HT-29 (cell line): Measurements from ENCODE around the gene RSRP1. TPM values are rescaled to one million over a fixed set of nuclear protein-coding genes. Genes with fewer than 3 reads are reported as not detected.
A peak's percentile ranks its signal among the peaks of the same experiment; 100 is the strongest.
"Not testable (repeated sequence)": the region's sequence is repeated elsewhere in the genome, so short reads cannot be mapped to it uniquely, and the experiment has no call there.

Experiments
- DNase-seq: peaks from one replicate; pipeline ENCODE4 v3.0.0-alpha.2; 2015; ENCODE audit warnings: low spot score
- total RNA-seq: library from RNA; depleted of rRNA; stranded (reverse); fragments of >200 nt; shearing (Covaris generic); gene quantifications from 2 replicates; pipeline ENCODE4 v1.2.3, GENCODE V29; 2014

RSRP1 gene
- total RNA-seq, 1 experiment from 2014 or later, result 105 TPM

GRCh38 chr1:25256578-25256965 lies 9.3 kb upstream of the RSRP1 start:
- DNase-seq, result no peak

- DNase-seq, result no peak
Measured at GRCh38 chr1:25255706-25256577, 8.7 kb upstream of the RSRP1 start.

- no peak for DNase-seq
Measured at GRCh38 chr1:25253911-25254310, 6.7 kb upstream of the RSRP1 start.

GRCh38 chr1:25247829-25248754 lies 838 bp upstream of the RSRP1 start:
- no peak for DNase-seq

GRCh38 chr1:25246600-25247023 lies 642 bp downstream of the RSRP1 start:
- DNase-seq, result no peak

DNA sequence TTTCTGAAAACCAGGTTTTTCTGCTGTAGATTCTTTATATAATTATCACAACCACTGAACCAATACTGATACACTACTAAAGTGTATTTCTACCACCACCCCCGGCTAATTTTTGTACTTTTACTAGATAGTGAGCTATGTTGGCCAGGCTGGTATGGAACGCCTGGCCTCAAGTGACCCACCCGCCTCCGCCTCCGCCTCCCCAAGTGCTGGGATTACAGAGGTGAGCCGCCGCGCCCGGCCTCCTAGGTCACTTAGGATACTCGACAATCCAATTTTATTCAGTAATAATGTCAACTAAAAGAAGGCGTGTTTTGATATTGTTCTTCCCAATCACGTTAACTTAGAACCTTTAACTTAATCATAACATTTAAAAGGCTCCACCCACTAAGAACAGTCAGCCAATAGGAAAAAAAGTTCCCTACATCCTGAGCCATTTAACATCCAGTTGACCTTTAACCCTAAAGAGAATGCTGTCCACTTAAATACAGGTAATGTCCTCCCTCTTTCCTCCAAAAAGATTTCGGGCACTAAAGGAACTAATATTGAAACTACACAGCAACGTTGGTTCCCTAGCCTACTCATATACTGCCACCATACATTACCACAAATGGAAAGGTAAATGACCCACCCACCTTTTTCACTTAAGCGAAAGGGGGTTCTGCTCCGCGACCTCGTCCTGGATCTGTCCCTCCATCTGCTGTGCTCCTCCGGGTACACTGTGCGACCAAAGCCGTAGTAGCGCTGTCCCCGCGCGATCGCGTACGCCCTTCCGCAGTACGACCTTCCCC lies 1.2 kb downstream of the RSRP1 start:
- peak; percentile 70 for DNase-seq

DNA sequence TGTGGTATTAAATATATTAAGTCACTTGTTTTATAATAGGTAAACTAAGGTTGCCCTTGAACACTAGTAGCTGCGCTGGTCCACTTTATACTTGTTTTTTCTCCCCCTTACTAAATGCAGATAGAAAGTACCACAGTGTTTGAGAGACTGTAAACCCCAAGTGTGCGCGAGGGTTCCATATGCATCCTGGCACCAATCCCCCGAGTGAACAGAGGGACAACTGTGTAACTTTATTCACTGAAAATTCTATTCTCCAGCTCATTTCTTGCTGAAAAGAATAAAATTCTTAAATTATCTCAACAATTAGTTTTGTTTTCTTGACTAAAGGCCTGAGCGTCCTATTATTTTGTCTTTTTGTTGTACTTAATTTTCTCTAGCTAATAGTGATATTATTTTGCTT lies 1.9 kb downstream of the RSRP1 start:
- DNase-seq, result no peak

DNA sequence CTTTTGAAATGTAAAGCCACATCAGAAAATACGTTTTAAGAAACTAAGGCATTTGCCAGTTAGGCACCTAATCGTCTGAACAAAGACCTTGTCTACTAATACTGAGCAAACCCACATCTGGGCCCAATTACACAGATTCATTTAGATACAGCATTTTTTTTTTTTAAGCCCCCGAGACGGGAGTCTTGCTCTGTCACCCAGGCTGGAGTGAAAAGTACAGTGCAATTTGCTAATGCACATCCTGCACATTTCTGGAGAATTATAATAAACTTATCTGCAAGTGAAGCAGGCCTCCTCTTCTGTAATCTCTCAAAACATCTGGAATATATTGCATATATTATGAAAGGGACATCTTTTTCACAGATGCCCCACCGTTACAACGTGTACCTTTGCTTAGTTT lies 3.3 kb downstream of the RSRP1 start:
- no peak for DNase-seq

DNA sequence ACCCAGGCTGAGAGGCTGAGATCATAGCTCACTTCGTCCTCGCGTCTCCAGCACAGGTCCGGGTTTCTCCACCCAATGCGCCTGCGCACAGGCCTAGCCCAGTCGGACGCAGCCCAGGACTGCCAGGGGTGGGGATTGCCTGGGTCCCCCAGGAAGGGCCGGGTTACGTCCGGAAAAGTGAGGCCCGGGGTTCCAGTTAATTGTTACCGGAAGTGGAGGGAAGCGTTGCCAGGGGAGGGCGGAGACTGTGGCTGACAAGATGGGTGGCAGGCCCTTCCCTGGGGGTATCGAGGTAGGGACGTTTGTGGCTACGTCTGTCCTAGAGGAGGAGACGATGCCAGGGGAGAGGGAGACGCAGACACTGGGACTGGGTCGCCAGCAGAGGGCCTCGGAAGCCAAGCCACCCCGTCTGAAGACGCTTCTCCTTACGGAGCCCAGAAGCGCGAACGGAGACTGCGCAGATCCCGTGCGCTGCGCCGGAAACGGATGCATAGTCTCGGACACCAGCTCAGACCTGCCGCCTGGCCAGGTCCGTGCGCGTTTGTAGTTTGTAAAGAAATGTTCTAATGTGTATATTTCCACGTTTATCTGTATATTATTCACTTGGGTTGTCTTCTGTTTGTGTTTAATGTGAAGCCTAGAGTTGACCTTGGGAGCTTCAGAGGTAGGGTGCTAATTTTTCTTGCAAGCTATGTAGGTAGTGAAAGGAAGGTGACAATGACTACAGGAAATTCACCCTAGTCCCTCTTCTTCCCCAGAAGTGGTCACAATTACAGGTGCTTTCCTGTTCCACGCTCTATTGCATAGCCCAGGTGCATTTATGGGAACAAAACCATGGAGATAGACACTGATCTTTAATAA lies 7.3 kb downstream of the RSRP1 start:
- DNase-seq, result peak; percentile 97

DNA sequence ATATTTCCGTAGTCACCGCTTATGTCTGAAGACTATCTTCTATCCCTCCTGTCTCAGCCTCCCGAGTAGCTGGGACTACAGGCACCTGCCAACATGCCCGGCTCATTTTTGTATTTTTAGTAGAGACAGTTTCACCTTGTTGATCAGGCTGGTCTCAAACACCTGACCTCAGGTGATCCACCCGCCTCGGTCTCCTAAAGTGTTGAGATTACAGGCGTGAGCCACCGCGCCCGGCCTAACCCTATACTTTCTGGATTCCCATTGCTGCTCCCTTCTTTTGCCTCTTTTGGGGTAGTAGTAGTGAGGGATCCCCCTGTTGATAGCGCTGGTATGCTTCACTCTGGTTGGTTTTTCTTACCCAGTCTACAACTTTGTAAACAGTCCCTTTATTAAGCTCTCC lies 9.2 kb downstream of the RSRP1 start:
- DNase-seq, result no peak

- DNase-seq, result not testable (repeated sequence)
Measured at GRCh38 chr1:25236261-25236660, 11.0 kb downstream of the RSRP1 start.

DNA sequence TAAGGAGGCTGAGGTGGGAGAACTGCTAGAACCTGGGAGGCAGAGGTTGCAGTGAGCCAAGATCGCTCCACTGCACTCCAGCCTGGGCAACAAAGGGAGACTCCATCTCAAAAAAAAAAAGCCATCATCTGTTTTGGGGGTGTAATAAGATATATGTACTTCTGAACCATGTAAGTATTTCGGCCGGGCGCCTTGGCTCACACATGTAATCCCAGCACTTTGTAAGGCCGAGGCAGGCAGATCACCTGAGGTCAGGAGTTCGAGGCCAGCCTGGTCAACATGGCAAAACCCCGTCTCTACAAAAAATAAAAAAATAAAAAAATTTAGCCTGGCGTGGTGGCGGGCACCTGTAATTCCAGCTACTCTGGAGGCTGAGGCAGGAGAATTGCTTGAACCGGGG lies 11.8 kb downstream of the RSRP1 start:
- DNase-seq, result not testable (repeated sequence)

DNA sequence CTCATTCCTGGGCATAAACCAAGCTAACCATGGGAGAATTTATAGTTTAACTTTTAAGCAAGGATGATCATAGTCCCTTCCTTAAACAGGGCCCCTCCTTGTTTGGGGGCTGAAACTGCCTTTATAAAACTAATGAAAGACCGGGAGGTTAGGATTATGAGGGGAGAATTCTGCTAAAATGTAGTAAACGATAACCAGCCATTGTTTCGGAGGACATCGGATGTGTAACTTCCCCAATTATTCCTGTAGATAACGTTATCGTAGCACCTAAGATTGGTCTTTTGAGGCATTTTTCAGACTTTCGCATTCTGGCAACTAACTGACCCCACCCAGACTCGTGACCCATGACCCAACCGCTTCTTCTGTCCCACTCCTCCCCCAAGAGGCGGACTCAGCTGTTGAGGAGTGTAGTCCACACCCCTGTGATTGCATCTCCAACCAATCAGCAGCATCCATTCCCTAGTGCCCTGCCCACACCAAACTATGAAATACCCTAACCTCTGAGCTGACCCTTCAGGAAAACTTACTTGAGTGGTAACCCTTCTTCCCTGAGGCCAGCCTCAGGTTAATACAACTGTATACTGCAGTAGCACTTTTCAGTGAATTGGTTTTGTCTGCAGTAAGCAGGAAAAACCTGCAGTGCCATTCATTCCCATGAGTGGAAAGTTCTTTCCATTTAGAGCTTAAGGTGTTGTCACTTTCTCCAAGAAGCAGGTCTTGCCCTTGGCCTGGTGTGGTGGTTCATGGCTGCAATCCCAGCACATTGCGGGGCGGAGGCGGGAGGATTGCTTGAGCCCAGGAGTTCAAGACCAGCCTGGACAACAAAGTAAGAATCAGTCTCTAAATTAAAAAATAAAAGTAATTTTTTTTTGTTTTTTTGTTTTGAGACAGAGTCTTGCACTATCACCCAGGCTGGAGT lies 14.1 kb downstream of the RSRP1 start:
- DNase-seq, result peak; percentile 72

- DNase-seq, result peak; percentile 79
Measured at GRCh38 chr1:25232027-25232865, 15.0 kb downstream of the RSRP1 start, which contains the start of gene SYF2. SYF2 (minus strand) TSS chr1:25232502; CDS start chr1:25232467, 35 bp downstream.

DNA sequence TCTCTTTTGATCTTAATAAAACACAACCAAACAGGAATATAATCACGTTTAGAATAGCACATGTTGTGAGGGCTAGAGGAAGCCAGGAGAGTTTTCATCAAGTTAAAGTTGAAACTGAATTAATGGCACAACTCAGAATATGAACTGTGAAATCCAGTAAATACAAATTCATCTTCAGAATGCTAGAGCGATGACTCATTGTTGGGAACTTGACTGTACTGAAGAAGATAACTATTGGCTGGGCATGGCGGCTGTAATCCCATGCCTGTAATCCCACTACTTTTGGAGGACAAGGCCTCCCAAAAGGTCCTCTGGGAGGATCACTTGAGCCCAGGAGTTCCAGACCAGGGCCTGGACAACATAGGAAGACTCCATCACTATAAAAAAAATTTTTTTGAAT lies 23.8 kb downstream of the RSRP1 start:
- DNase-seq, result no peak

DNA sequence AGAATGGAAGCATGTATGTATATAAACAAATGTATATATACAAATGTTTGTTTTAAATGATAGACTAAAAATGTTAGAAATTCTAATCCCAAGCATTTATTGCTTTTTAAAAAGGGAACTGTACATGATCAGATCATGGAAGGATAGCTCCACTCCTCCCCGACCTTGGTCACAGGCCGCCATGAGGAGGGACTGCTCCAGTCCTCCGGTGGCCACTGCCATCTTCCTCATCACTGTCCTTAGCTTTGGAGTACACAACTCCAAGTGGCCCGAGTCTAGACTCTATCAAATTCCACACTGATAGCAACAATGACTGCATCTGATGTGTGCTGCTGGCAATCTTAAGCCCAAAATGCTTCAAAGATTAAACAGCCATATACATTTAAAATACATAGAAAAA lies 24.6 kb downstream of the RSRP1 start:
- no peak for DNase-seq

DNA sequence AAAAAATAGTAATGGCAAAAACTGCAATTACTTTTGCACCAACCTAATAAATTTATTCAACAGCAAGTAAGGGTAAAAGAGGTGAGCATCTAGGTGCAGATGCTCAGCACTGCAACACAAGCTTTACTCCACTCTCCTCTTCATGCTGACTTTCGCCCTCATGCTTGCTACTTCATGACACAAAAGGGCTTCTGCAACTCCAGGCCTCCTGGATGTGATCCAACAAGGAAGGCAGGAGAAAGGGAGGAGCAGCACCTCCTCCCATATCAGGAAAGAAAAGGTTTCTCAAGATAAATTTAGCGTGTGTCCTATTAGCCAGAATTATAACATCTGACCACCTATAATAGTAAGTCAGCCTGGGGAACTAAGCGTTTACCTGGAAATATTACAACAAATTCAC lies 26.6 kb downstream of the RSRP1 start:
- peak; percentile 68 for DNase-seq

DNA sequence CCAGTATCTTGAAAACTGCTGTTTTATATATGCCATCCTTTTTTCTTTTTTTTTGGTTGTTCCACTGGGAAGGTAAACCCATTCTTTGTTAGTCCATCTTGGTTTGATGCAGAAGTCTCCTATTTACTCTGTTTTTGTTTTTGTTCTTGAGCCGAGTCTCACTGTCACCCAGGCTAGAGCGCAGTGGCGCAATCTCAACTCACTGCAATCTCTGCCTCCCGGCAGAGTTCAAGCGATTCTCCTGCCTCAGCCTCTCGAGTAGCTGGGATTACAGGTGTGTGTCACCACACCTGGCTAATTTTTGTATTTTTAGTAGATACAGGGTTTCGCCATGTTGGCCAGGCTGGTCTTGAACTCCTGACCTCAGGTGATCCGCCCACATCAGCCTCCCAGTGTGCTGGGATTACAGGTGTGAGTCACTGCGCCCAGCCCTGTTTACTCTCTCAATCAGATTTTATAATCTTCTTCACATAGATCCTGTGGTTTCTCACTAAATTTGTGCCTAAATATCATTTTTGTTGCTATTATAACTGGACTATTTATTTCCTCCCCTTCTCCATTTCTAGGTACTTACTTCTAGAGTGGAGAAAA lies 27.5 kb downstream of the RSRP1 start:
- DNase-seq, result peak; percentile 23
